HUES64 (cell line): Measurements from ENCODE around the gene CDH4.

ENCODE experiments used
- H3K27ac ChIP-seq: 2 replicates; pipeline ENCODE4 v1.7.0; 2013; ENCODE audit warnings: low read depth, low read length, inconsistent platforms
- H3K27me3 ChIP-seq: 2 replicates; pipeline ENCODE4 v1.6.1; 2013; ENCODE audit warnings: mild to moderate bottlenecking, low read length; ENCODE audit not compliant: insufficient read depth
- H3K36me3 ChIP-seq: 2 replicates; pipeline ENCODE4 v1.6.1; 2013; ENCODE audit warnings: mild to moderate bottlenecking, low read length; ENCODE audit not compliant: insufficient read depth
- H3K4me1 ChIP-seq: 2 replicates; pipeline ENCODE4 v1.6.1; 2013; ENCODE audit warnings: mild to moderate bottlenecking, low read length, moderate library complexity; ENCODE audit not compliant: insufficient read depth
- H3K4me3 ChIP-seq: 2 replicates; pipeline ENCODE4 v1.5.1; 2013; ENCODE audit warnings: mild to moderate bottlenecking, low read length, moderate library complexity
- H3K9ac ChIP-seq: 2 replicates; pipeline ENCODE4 v1.6.1; 2013; ENCODE audit warnings: mild to moderate bottlenecking, low read depth, low read length
- H3K9me3 ChIP-seq: 2 replicates; pipeline ENCODE4 v1.6.1; 2013; ENCODE audit warnings: low read depth, low read length; ENCODE audit not compliant: insufficient read depth
- WGBS: fragments of 150-250, 120-280 bp; methylation state at CpG from one replicate; pipeline ENCODE4 v1.1.7; 2013; ENCODE audit warnings: missing lambda C conversion rate; 5-methylcytosine and 5-hydroxymethylcytosine counted together

CDH4 gene

GRCh38 chr20:61972636-61973508, 720.8 kb downstream of the CDH4 start:
- Histone ChIP-seq H3K9me3 (no peaks in the 10 kb centered on the region), H3K4me3 (no peak overlapping the region), H3K4me1 (no peaks in the 10 kb centered on the region), H3K9ac (no peak overlapping the region), H3K27ac (no peak overlapping the region), H3K36me3 (peaks cover 43% of the 10 kb centered on the region), H3K27me3 (no peaks in the 10 kb centered on the region)
- WGBS, result 95% methylated on average over 27 of the region's 27 CpGs

- H3K9me3 ChIP-seq, result no peaks in the 10 kb centered on the region
- 93% methylated on average over 25 of the region's 25 CpGs for WGBS
- no peak overlapping the region for H3K27ac ChIP-seq
- H3K27me3 ChIP-seq, result no peaks in the 10 kb centered on the region
- H3K4me3 ChIP-seq, result no peak overlapping the region
- no peaks in the 10 kb centered on the region for H3K4me1 ChIP-seq
- H3K36me3 ChIP-seq, result peaks cover 43% of the 10 kb centered on the region
- H3K9ac ChIP-seq, result no peak overlapping the region
Measured at GRCh38 chr20:61973515-61974356, 721.7 kb downstream of the CDH4 start.

GRCh38 chr20:61974357-61974665, 722.2 kb downstream of the CDH4 start:
- H3K4me3 ChIP-seq, result no peak overlapping the region
- H3K9me3 ChIP-seq, result no peaks in the 10 kb centered on the region
- no peak overlapping the region for H3K27ac ChIP-seq
- 97% methylated on average over 14 of the region's 14 CpGs for WGBS
- no peaks in the 10 kb centered on the region for H3K4me1 ChIP-seq
- H3K27me3 ChIP-seq, result no peaks in the 10 kb centered on the region
- H3K36me3 ChIP-seq, result peaks cover 43% of the 10 kb centered on the region
- no peak overlapping the region for H3K9ac ChIP-seq

GRCh38 chr20:61975407-61976129, 723.5 kb downstream of the CDH4 start:
- Histone ChIP-seq H3K27me3 (no peaks in the 10 kb centered on the region), H3K4me1 (no peaks in the 10 kb centered on the region), H3K9ac (no peak overlapping the region), H3K27ac (no peak overlapping the region), H3K4me3 (no peak overlapping the region), H3K9me3 (no peaks in the 10 kb centered on the region), H3K36me3 (peaks cover 43% of the 10 kb centered on the region)
- 98% methylated on average over 11 of the region's 11 CpGs for WGBS

- Histone ChIP-seq H3K9ac (no peak overlapping the region), H3K27ac (no peak overlapping the region), H3K27me3 (no peaks in the 10 kb centered on the region), H3K4me1 (no peaks in the 10 kb centered on the region), H3K9me3 (no peaks in the 10 kb centered on the region), H3K36me3 (peaks cover 43% of the 10 kb centered on the region), H3K4me3 (no peak overlapping the region)
- WGBS, result 94% methylated on average over 9 of the region's 9 CpGs
Measured at GRCh38 chr20:61976263-61976643, 724.2 kb downstream of the CDH4 start.

- WGBS, result 94% methylated on average over 45 of the region's 45 CpGs
- Histone ChIP-seq H3K9ac (no peak overlapping the region), H3K4me3 (no peak overlapping the region), H3K4me1 (no peaks in the 10 kb centered on the region), H3K27me3 (no peaks in the 10 kb centered on the region), H3K36me3 (peaks cover 39% of the 10 kb centered on the region), H3K9me3 (no peaks in the 10 kb centered on the region), H3K27ac (no peak overlapping the region)
Measured at GRCh38 chr20:61976644-61977418, 724.8 kb downstream of the CDH4 start.

- peaks cover 34% of the 10 kb centered on the region for H3K36me3 ChIP-seq
- no peak overlapping the region for H3K9ac ChIP-seq
- H3K4me1 ChIP-seq, result no peaks in the 10 kb centered on the region
- H3K9me3 ChIP-seq, result no peaks in the 10 kb centered on the region
- H3K27me3 ChIP-seq, result no peaks in the 10 kb centered on the region
- H3K27ac ChIP-seq, result no peak overlapping the region
- WGBS, result 94% methylated on average over 10 of the region's 10 CpGs
- no peak overlapping the region for H3K4me3 ChIP-seq
Measured at GRCh38 chr20:61977419-61977786, 725.3 kb downstream of the CDH4 start.

GRCh38 chr20:61978491-61978890, 726.4 kb downstream of the CDH4 start:
- H3K9me3 ChIP-seq, result no peaks in the 10 kb centered on the region
- H3K4me1 ChIP-seq, result no peaks in the 10 kb centered on the region
- peaks cover 26% of the 10 kb centered on the region for H3K36me3 ChIP-seq
- no peaks in the 10 kb centered on the region for H3K27me3 ChIP-seq
- H3K27ac ChIP-seq, result no peak overlapping the region
- 97% methylated on average over 20 of the region's 20 CpGs for WGBS
- H3K4me3 ChIP-seq, result no peak overlapping the region
- H3K9ac ChIP-seq, result no peak overlapping the region

- Histone ChIP-seq H3K27ac (no peak overlapping the region), H3K4me1 (no peaks in the 10 kb centered on the region), H3K4me3 (no peak overlapping the region), H3K9me3 (no peaks in the 10 kb centered on the region), H3K27me3 (no peaks in the 10 kb centered on the region), H3K9ac (no peak overlapping the region), H3K36me3 (peaks cover 20% of the 10 kb centered on the region)
- WGBS, result 96% methylated on average over 12 of the region's 12 CpGs
Measured at GRCh38 chr20:61979090-61979489, 727.0 kb downstream of the CDH4 start.

- H3K9ac ChIP-seq, result no peak overlapping the region
- no peak overlapping the region for H3K4me3 ChIP-seq
- peaks cover 14% of the 10 kb centered on the region for H3K36me3 ChIP-seq
- H3K9me3 ChIP-seq, result no peaks in the 10 kb centered on the region
- 97% methylated on average over 65 of the region's 65 CpGs for WGBS
- H3K27ac ChIP-seq, result no peak overlapping the region
- no peaks in the 10 kb centered on the region for H3K27me3 ChIP-seq
- H3K4me1 ChIP-seq, result no peaks in the 10 kb centered on the region
Measured at GRCh38 chr20:61979701-61980635, 727.9 kb downstream of the CDH4 start.
